B cell (primary cell): ENCODE results near the gene METTL25. TPM values are rescaled to one million over a fixed set of nuclear protein-coding genes. Genes with fewer than 3 reads are reported as not detected.

ENCODE experiments used
- ATAC-seq: fragments of 200-7000 bp; cut with Tn5 transposase; one replicate; pipeline ENCODE4 v1.10.0; 2021; ENCODE audit warnings: low read depth, mild to moderate bottlenecking, moderate number of reproducible peaks, moderate library complexity
- CTCF ChIA-PET: fragments of 350-600 bp; sonication (Branson Sonifier 250); formaldehyde crosslinking; loops from one replicate; lab custom pipeline; 2021; ENCODE audit warnings: antibody characterized with exemption, inconsistent platforms; lab: Charles Lee
- POLR2A ChIA-PET: fragments of 350-600 bp; sonication (Branson Sonifier 250); formaldehyde crosslinking; loops from one replicate; lab custom pipeline; 2021; ENCODE audit warnings: antibody characterized with exemption; lab: Charles Lee
- DNase-seq: peaks from one replicate; pipeline ENCODE4 v3.0.0; 2013
- H2AFZ ChIP-seq: 2 replicates; pipeline ENCODE4 v1.6.1; 2012; ENCODE audit warnings: mild to moderate bottlenecking, low read depth, low read length; ENCODE audit not compliant: insufficient read depth, poor library complexity, severe bottlenecking
- H3K27ac ChIP-seq, 2 donors: 1 replicate in 1 of 2; 2 replicates in 1 of 2; pipeline ENCODE4 v1.5.1; 2012 to 2013; ENCODE audit warnings: low read length in 2 of 2, mild to moderate bottlenecking in 2 of 2, moderate library complexity in 1 of 2
- H3K27me3 ChIP-seq, 4 experiments: fragments of 200-600 bp in 1 of 4; sonication (generic) in 1 of 4; replicated peaks in 1 of 4; 1 replicate in 2 of 4; 2 replicates in 2 of 4; pipeline versions ENCODE4 v1.6.1 to v1.7.0; 2013 to 2016; ENCODE audit warnings: low read length in 3 of 4, mild to moderate bottlenecking in 2 of 4, mixed read lengths in 1 of 4, moderate library complexity in 1 of 4; ENCODE audit not compliant: insufficient read depth in 4 of 4, control insufficient read depth in 3 of 4; ENCODE audit errors: control extremely low read depth in 1 of 4
- H3K36me3 ChIP-seq, 2 experiments: replicated peaks in 1 of 2; 1 replicate in 1 of 2; 2 replicates in 1 of 2; pipeline versions ENCODE4 v1.6.1 to v1.7.1; 2013; ENCODE audit warnings: low read length in 1 of 2; ENCODE audit not compliant: insufficient read depth in 2 of 2, control insufficient read depth in 1 of 2; ENCODE audit errors: control extremely low read depth in 1 of 2, extremely low read depth in 1 of 2
- H3K4me1 ChIP-seq, 2 donors: fragments of 200-600 bp in 1 of 2; sonication (generic) in 1 of 2; 1 replicate in 1 of 2; 2 replicates in 1 of 2; pipeline versions ENCODE4 v1.5.1 to v1.6.1; 2013 to 2017; ENCODE audit warnings: low read length in 2 of 2; ENCODE audit not compliant: control insufficient read depth in 2 of 2, insufficient read depth in 2 of 2
- H3K4me2 ChIP-seq: replicated peaks from 2 replicates; pipeline ENCODE3; 2012; ENCODE audit warnings: mild to moderate bottlenecking, low read depth, low read length; ENCODE audit not compliant: poor library complexity, severe bottlenecking
- H3K4me3 ChIP-seq, 5 experiments: fragments of 200-600 bp in 1 of 5; sonication (generic) in 1 of 5; 1 replicate in 3 of 5; 2 replicates in 2 of 5; pipeline versions ENCODE4 v1.5.1 to v1.7.0; 2011 to 2016; ENCODE audit warnings: low read length in 4 of 5, mild to moderate bottlenecking in 4 of 5, low read depth in 2 of 5, control low read depth in 1 of 5, moderate library complexity in 1 of 5; ENCODE audit not compliant: insufficient read depth in 1 of 5; ENCODE audit errors: control extremely low read depth in 1 of 5, extremely low read depth in 1 of 5
- H3K79me2 ChIP-seq: fragments of 200-600 bp; sonication (generic); one replicate; pipeline ENCODE4 v1.6.0; 2016; ENCODE audit warnings: low read length; ENCODE audit not compliant: control insufficient read depth, insufficient read depth
- H3K9ac ChIP-seq: fragments of 200-600 bp; sonication (generic); 2 replicates; pipeline ENCODE4 v1.6.1; 2017; ENCODE audit warnings: mild to moderate bottlenecking, low read length, moderate library complexity
- H3K9me3 ChIP-seq, 3 donors: one replicate each; pipeline versions ENCODE4 v1.6.1 to v1.7.1; 2013; ENCODE audit warnings: low read length in 2 of 3; ENCODE audit not compliant: control insufficient read depth in 2 of 3, insufficient read depth in 1 of 3; ENCODE audit errors: control extremely low read depth in 1 of 3
- H4K20me1 ChIP-seq: 2 replicates; pipeline ENCODE4 v1.6.0; 2012; ENCODE audit warnings: mild to moderate bottlenecking, low read length; ENCODE audit not compliant: insufficient read depth, control insufficient read depth, poor library complexity, severe bottlenecking
- H3K27ac Mint-ChIP-seq: one replicate; pipeline ENCODE4 v1.8.0; 2021; ENCODE audit warnings: mixed read lengths
- H3K27me3 Mint-ChIP-seq: one replicate; pipeline ENCODE4 v1.8.0; 2021; ENCODE audit warnings: mixed read lengths
- H3K4me1 Mint-ChIP-seq: one replicate; pipeline ENCODE4 v1.8.0; 2021; ENCODE audit warnings: mixed read lengths
- H3K4me3 Mint-ChIP-seq: one replicate; pipeline ENCODE4 v1.8.0; 2021; ENCODE audit warnings: mixed read lengths
- H3K9me3 Mint-ChIP-seq: one replicate; pipeline ENCODE4 v1.8.0; 2022; ENCODE audit warnings: mixed read lengths; ENCODE audit not compliant: insufficient read depth
- CTCF ChIP-seq: fragments of 200-600 bp; IDR thresholded peaks from one replicate; pipeline ENCODE4 v1.8.0; 2022; ENCODE audit warnings: antibody characterized with exemption, mild to moderate bottlenecking
- EZH2 ChIP-seq: IDR thresholded peaks from 2 replicates; pipeline ENCODE4 v1.6.1; 2012; ENCODE audit warnings: borderline replicate concordance, low read depth, mild to moderate bottlenecking, moderate library complexity, low read length; ENCODE audit not compliant: insufficient read depth, poor library complexity, severe bottlenecking
- WGBS: methylation state at CpG from one replicate; pipeline ENCODE4 v1.1.5; 2013; ENCODE audit warnings: missing lambda C conversion rate; ENCODE audit not compliant: insufficient coverage; 5-methylcytosine and 5-hydroxymethylcytosine counted together
- intact Hi-C: fragments of 100-400 bp; cut with micrococcal nuclease; formaldehyde crosslinking; loops from one replicate; pipeline ENCODE4 v1.10.0; 2022
- polyA plus RNA-seq: library from polyadenylated mRNA; depleted of rRNA; stranded (reverse); fragments of >200 nt; gene quantifications from 2 replicates; pipeline ENCODE4 v1.2.3, GENCODE V29; 2012
- total RNA-seq, 2 donors: library from RNA; stranded (reverse); fragments of 120-200 nt in 1 of 2; gene quantifications; 1 replicate in 1 of 2; 2 replicates in 1 of 2; pipeline versions ENCODE4 v1.2.3 to v1.2.4, GENCODE V29; 2013 to 2022

METTL25 gene
- total and polyA plus RNA-seq, 2 donors (not counting 1 experiment from before 2014, with no cell fraction given), result 5.4 to 24.1 TPM

GRCh38 chr12:82440885-82441284, 82.6 kb downstream of the METTL25 start:
- Mint-ChIP-seq H3K27me3 (no peaks in the 10 kb centered on the region), H3K27ac (no peak overlapping the region), H3K9me3 (peaks cover 2% of the 10 kb centered on the region), H3K4me3 (no peak overlapping the region), H3K4me1 (no peaks in the 10 kb centered on the region)
- no peak overlapping the region for H3K4me2 ChIP-seq
- no peak for TF ChIP-seq CTCF
- TF ChIP-seq EZH2, result no peak
- no peaks in the 10 kb centered on the region for H3K79me2 ChIP-seq
- no peak overlapping the region for H3K27ac ChIP-seq
- peaks cover 2 to 12% of the 10 kb centered on the region in 2 experiments for H3K36me3 ChIP-seq
- peaks cover 0 to 2% (median 0%) of the 10 kb centered on the region in 3 donors for H3K9me3 ChIP-seq
- intact Hi-C loops, result no loop called here
- H3K4me3 ChIP-seq, result no peak overlapping the region
- DNase-seq, result no peak
- 100% methylated on average over 1 of the region's 1 CpG for WGBS
- ATAC-seq, result no peak
- POLR2A ChIA-PET, result no interaction called here
- H4K20me1 ChIP-seq, result no peaks in the 10 kb centered on the region
- H3K27me3 ChIP-seq, result no peaks in the 10 kb centered on the region
- no peaks in the 10 kb centered on the region for H3K4me1 ChIP-seq
- CTCF ChIA-PET, result no interaction called here
- no peak overlapping the region for H3K9ac ChIP-seq
- H2AFZ ChIP-seq, result no peak overlapping the region

- no peaks in the 10 kb centered on the region for H3K27me3 Mint-ChIP-seq
- ATAC-seq (no peak), DNase-seq (no peak)
- Histone ChIP-seq H3K27ac (no peak overlapping the region), H3K79me2 (no peaks in the 10 kb centered on the region), H2AFZ (no peak overlapping the region), H3K9ac (no peak overlapping the region), H3K36me3 (peaks cover 0 to 4% of the 10 kb centered on the region in 2 experiments), H3K4me1 (no peaks in the 10 kb centered on the region), H4K20me1 (no peaks in the 10 kb centered on the region), H3K4me2 (no peak overlapping the region), H3K9me3 (no peaks in the 10 kb centered on the region), H3K27me3 (no peaks in the 10 kb centered on the region), H3K4me3 (no peak overlapping the region)
- CTCF ChIA-PET, result no interaction called here
- no peaks in the 10 kb centered on the region for H3K9me3 Mint-ChIP-seq
- WGBS, result no CpG with 5 or more reads among the region's 2 CpGs
- H3K4me3 Mint-ChIP-seq, result no peak overlapping the region
- no peaks in the 10 kb centered on the region for H3K4me1 Mint-ChIP-seq
- no peak for TF ChIP-seq CTCF
- TF ChIP-seq EZH2, result no peak
- intact Hi-C loops, result no loop called here
- H3K27ac Mint-ChIP-seq, result no peak overlapping the region
- POLR2A ChIA-PET, result no interaction called here
Measured at GRCh38 chr12:82448911-82449578, 90.7 kb downstream of the METTL25 start.
